Right lobe of liver (tissue), 6 donors: Measurements from ENCODE around the gene CFTR. TPM values are rescaled to one million over a fixed set of nuclear protein-coding genes. Genes with fewer than 3 reads are reported as not detected.
A peak's percentile ranks its signal among the peaks of the same experiment; 100 is the strongest.
"Not testable (repeated sequence)": the region's sequence is repeated elsewhere in the genome, so short reads cannot be mapped to it uniquely, and the experiment has no call there.

ENCODE experiments used
- ATAC-seq, 4 donors: fragments of 200-7000 bp; cut with Tn5 transposase; one replicate each; pipeline ENCODE4 v1.9.1; 2020; ENCODE audit warnings: mild to moderate bottlenecking in 4 of 4, moderate library complexity in 4 of 4
- DNase-seq, 3 donors: peaks; one replicate each; pipeline ENCODE4 v3.0.0-alpha.2; 2020
- H3K27ac ChIP-seq, 3 donors: fragments of 200-600 bp; one replicate each; pipeline ENCODE4 v1.8.0; 2022
- H3K27me3 ChIP-seq, 2 donors: fragments of 200-600 bp; one replicate each; pipeline ENCODE4 v1.8.0; 2022
- H3K36me3 ChIP-seq, 4 donors: fragments of 200-600 bp; sonication (generic) in 1 of 4; one replicate each; pipeline versions ENCODE4 v1.5.1 to v1.8.0; 2017 to 2022; ENCODE audit warnings: control low read depth in 1 of 4
- H3K4me1 ChIP-seq, 4 donors: fragments of 200-600 bp; sonication (generic) in 1 of 4; one replicate each; pipeline versions ENCODE4 v1.5.1 to v1.8.0; 2017 to 2022; ENCODE audit warnings: control low read depth in 1 of 4
- H3K4me3 ChIP-seq, 3 donors: fragments of 200-600 bp; one replicate each; pipeline ENCODE4 v1.8.0; 2022
- H3K9me3 ChIP-seq, 4 donors: fragments of 200-600 bp; sonication (generic) in 1 of 4; one replicate each; pipeline versions ENCODE4 v1.5.1 to v1.8.0; 2017 to 2022; ENCODE audit warnings: control low read depth in 1 of 4
- CTCF ChIP-seq, 4 donors: fragments of 200-600 bp in 3 of 4; fragments of 450-650 bp in 1 of 4; IDR thresholded peaks; one replicate each; pipeline versions ENCODE4 v1.5.1 to v1.8.0; 2016 to 2022; ENCODE audit warnings: antibody characterized with exemption in 4 of 4, mild to moderate bottlenecking in 2 of 4
- POLR2A ChIP-seq: fragments of 450-650 bp; IDR thresholded peaks from one replicate; pipeline ENCODE4 v1.6.1; 2017; ENCODE audit warnings: antibody characterized with exemption, mild to moderate bottlenecking
- WGBS: methylation state at CpG from one replicate; pipeline ENCODE4 v1.1.6; 2018; ENCODE audit warnings: low coverage, low lambda C conversion rate; ENCODE audit not compliant: insufficient coverage; ENCODE audit errors: missing lambda C conversion rate; 5-methylcytosine and 5-hydroxymethylcytosine counted together
- intact Hi-C, 2 donors: fragments of 100-400 bp; cut with DNase I; formaldehyde crosslinking; loops; one replicate each; pipeline versions ENCODE4 v1.11.2 to v1.14.1; 2022
- total RNA-seq, 6 experiments: library from RNA; depleted of rRNA in 2 of 6; stranded (reverse); fragments of >200 nt in 2 of 6; fragmentation: NEBNext Ultra II Directional in 3 of 6; extraction: Animal tissue kit (Norgen Biotek cat#: 25700) in 3 of 6; gene quantifications; one replicate each; pipeline versions ENCODE4 v1.1.0 to v1.2.4, GENCODE V29; 2016 to 2023
- donor health status: DM: no; HTN: yes; CAD: no.
- donor health status: DM: no; HTN: no; CAD: no.
- donor health status: DM: no; HTN: no; CAD: no.
- donor health status: DM: no; HTN: yes; CAD: no.
- donor health status: DM: no; HTN: yes; CAD: no.

Gene CFTR
- total RNA-seq, 6 experiments from 2014 or later = 0.50 to 4.5 (median 1.5) TPM

GRCh38 chr7:117505238-117505637 lies 25.4 kb downstream of the CFTR start:
- intact Hi-C loops = no loop called here
- ATAC-seq (peak in 2 of 4 donors; percentile 39 to 43), DNase-seq (no peak)
- H3K9me3 ChIP-seq = no peaks in the 10 kb centered on the region
- no peaks in the 10 kb centered on the region for H3K4me1 ChIP-seq
- TF ChIP-seq CTCF (IDR thresholded peaks at IDR 0.05) (peak in 1 of 4 donors; percentile 33), POLR2A (no peak)
- H3K27ac ChIP-seq = no peak overlapping the region
- H3K4me3 ChIP-seq = no peak overlapping the region
- no peaks in the 10 kb centered on the region for H3K27me3 ChIP-seq
- H3K36me3 ChIP-seq = no peaks in the 10 kb centered on the region
- 47% methylated on average over 3 of the region's 3 CpGs for WGBS

- H3K4me1 ChIP-seq = no peaks in the 10 kb centered on the region
- WGBS = 82% methylated on average over 1 of the region's 1 CpG
- H3K4me3 ChIP-seq = no peak overlapping the region
- no peaks in the 10 kb centered on the region for H3K36me3 ChIP-seq
- ATAC-seq (no peak), DNase-seq (no peak)
- H3K27ac ChIP-seq = no peak overlapping the region
- TF ChIP-seq CTCF (IDR thresholded peaks at IDR 0.05) = no peak
- no peak for TF ChIP-seq POLR2A
- H3K27me3 ChIP-seq = no peaks in the 10 kb centered on the region
- no peaks in the 10 kb centered on the region for H3K9me3 ChIP-seq
- intact Hi-C loops = no loop called here
Measured at GRCh38 chr7:117508676-117509075, 28.9 kb downstream of the CFTR start.

- H3K4me3 ChIP-seq, H3K27me3 ChIP-seq, H3K4me1 ChIP-seq, intact Hi-C loops, H3K27ac ChIP-seq, H3K9me3 ChIP-seq, H3K36me3 ChIP-seq, ATAC-seq, DNase-seq: not testable (repeated sequence)
- WGBS = 100% methylated on average over 1 of the region's 1 CpG
Measured at GRCh38 chr7:117517194-117517593, 37.4 kb downstream of the CFTR start.

- no peaks in the 10 kb centered on the region for H3K36me3 ChIP-seq
- no peaks in the 10 kb centered on the region for H3K9me3 ChIP-seq
- H3K27ac ChIP-seq = no peak overlapping the region
- DNase-seq = no peak
- H3K4me1 ChIP-seq = no peaks in the 10 kb centered on the region
- no peak overlapping the region for H3K4me3 ChIP-seq
- no peak for ATAC-seq
- intact Hi-C loops = no loop called here
- TF ChIP-seq POLR2A (no peak), CTCF (IDR thresholded peaks at IDR 0.05) (no peak)
- H3K27me3 ChIP-seq = no peaks in the 10 kb centered on the region
Measured at GRCh38 chr7:117530390-117530789, 50.6 kb downstream of the CFTR start.

GRCh38 chr7:117531595-117532244 lies 51.9 kb downstream of the CFTR start:
- intact Hi-C loops = no loop called here
- no peaks in the 10 kb centered on the region for H3K36me3 ChIP-seq
- no peak for TF ChIP-seq POLR2A
- no peak for TF ChIP-seq CTCF (IDR thresholded peaks at IDR 0.05)
- H3K4me1 ChIP-seq = no peaks in the 10 kb centered on the region
- 70% methylated on average over 3 of the region's 3 CpGs for WGBS
- no peak for ATAC-seq
- no peaks in the 10 kb centered on the region for H3K27me3 ChIP-seq
- H3K27ac ChIP-seq = no peak overlapping the region
- no peak overlapping the region for H3K4me3 ChIP-seq
- no peaks in the 10 kb centered on the region for H3K9me3 ChIP-seq
- DNase-seq = no peak
